SU-DHL-6 (cell line): ENCODE results near the gene EXOC3.

Source experiments
- H2AFZ ChIP-seq: fragments of 200-600 bp; sonication (generic); 2 replicates; pipeline ENCODE4 v1.6.1; 2014; ENCODE audit warnings: low read depth, mild to moderate bottlenecking, moderate library complexity, mixed read lengths, antibody characterized with exemption, low read length; ENCODE audit not compliant: severe bottlenecking
- H3F3A ChIP-seq: fragments of 200-600 bp; shearing (Covaris generic); 2 replicates; pipeline ENCODE4 v1.6.0; 2016; ENCODE audit warnings: antibody characterized with exemption, mild to moderate bottlenecking; ENCODE audit not compliant: insufficient read depth
- H3K27ac ChIP-seq: fragments of 200-600 bp; sonication (generic); 2 replicates; pipeline ENCODE4 v1.5.1; 2016; ENCODE audit warnings: low read depth, mild to moderate bottlenecking, low read length, moderate library complexity, mixed read lengths
- H3K27me3 ChIP-seq: fragments of 200-600 bp; sonication (generic), shearing (Covaris generic); 2 replicates; pipeline ENCODE4 v1.6.0; 2014; ENCODE audit warnings: mild to moderate bottlenecking, low read length
- H3K36me3 ChIP-seq: fragments of 200-600 bp; sonication (generic); 2 replicates; pipeline ENCODE4 v1.6.1; 2014; ENCODE audit warnings: mild to moderate bottlenecking, low read length, mixed read lengths
- H3K4me2 ChIP-seq: fragments of 300-600, 200-600 bp; shearing (Covaris generic), sonication (generic); 2 replicates; pipeline ENCODE4 v1.6.0; 2014; ENCODE audit warnings: low read length, low read depth, mild to moderate bottlenecking; ENCODE audit not compliant: poor library complexity, severe bottlenecking
- H3K4me3 ChIP-seq: fragments of 200-600 bp; sonication (generic); 2 replicates; pipeline ENCODE4 v1.5.1; 2014; ENCODE audit warnings: antibody characterized with exemption, low read length, mild to moderate bottlenecking, mixed read lengths; ENCODE audit not compliant: insufficient read depth, poor library complexity, severe bottlenecking
- H3K79me2 ChIP-seq: fragments of 200-600 bp; sonication (generic); 2 replicates; pipeline ENCODE4 v1.6.1; 2014; ENCODE audit warnings: mild to moderate bottlenecking, low read length, moderate library complexity; ENCODE audit not compliant: insufficient read depth
- H3K9ac ChIP-seq: fragments of 200-600 bp; sonication (generic); 2 replicates; pipeline ENCODE4 v1.7.0; 2014; ENCODE audit warnings: mild to moderate bottlenecking, low read length
- H3K9me2 ChIP-seq: fragments of 200-600 bp; sonication (generic); replicated peaks from 2 replicates; pipeline ENCODE4 v1.6.1; 2014; ENCODE audit warnings: low read length; ENCODE audit not compliant: insufficient read depth
- H3K9me3 ChIP-seq: fragments of 200-600 bp; sonication (generic); 2 replicates; pipeline ENCODE4 v1.6.1; 2014; ENCODE audit warnings: low read length, mixed read lengths; ENCODE audit not compliant: insufficient read depth
- H4K20me1 ChIP-seq: fragments of 200-600 bp; sonication (generic); 2 replicates; pipeline ENCODE4 v1.6.1; 2014; ENCODE audit warnings: low read depth, mild to moderate bottlenecking, antibody characterized with exemption, low read length, moderate library complexity, mixed read lengths
- CTCF ChIP-seq: fragments of 200-600 bp; sonication (generic); IDR thresholded peaks from one replicate; pipeline ENCODE4 v1.5.1; 2017; ENCODE audit warnings: antibody characterized with exemption, mild to moderate bottlenecking, low read length, moderate library complexity; ENCODE audit not compliant: insufficient read depth, poor library complexity, severe bottlenecking
- EZH2phosphoT487 ChIP-seq: fragments of 200-600 bp; sonication (generic), shearing (Covaris generic); conservative IDR thresholded peaks from 2 replicates; pipeline ENCODE4 v1.6.1; 2018; ENCODE audit warnings: mild to moderate bottlenecking, antibody characterized with exemption, low read length, moderate library complexity, mixed read lengths

The EXOC3 gene

GRCh38 chr5:468401-468800 is 25.4 kb downstream of the EXOC3 start:
- no peak overlapping the region for H3K9ac ChIP-seq
- no peak overlapping the region for H2AFZ ChIP-seq
- no peaks in the 10 kb centered on the region for H4K20me1 ChIP-seq
- peaks cover 4% of the 10 kb centered on the region for H3F3A ChIP-seq
- TF ChIP-seq EZH2phosphoT487 (no peak), CTCF (no peak)
- H3K79me2 ChIP-seq = peaks cover 14% of the 10 kb centered on the region
- H3K9me2 ChIP-seq = no peaks in the 10 kb centered on the region
- no peak overlapping the region for H3K4me2 ChIP-seq
- H3K27ac ChIP-seq = no peak overlapping the region
- no peaks in the 10 kb centered on the region for H3K9me3 ChIP-seq
- no peak overlapping the region for H3K4me3 ChIP-seq
- no peaks in the 10 kb centered on the region for H3K36me3 ChIP-seq
- H3K27me3 ChIP-seq = no peaks in the 10 kb centered on the region

DNA sequence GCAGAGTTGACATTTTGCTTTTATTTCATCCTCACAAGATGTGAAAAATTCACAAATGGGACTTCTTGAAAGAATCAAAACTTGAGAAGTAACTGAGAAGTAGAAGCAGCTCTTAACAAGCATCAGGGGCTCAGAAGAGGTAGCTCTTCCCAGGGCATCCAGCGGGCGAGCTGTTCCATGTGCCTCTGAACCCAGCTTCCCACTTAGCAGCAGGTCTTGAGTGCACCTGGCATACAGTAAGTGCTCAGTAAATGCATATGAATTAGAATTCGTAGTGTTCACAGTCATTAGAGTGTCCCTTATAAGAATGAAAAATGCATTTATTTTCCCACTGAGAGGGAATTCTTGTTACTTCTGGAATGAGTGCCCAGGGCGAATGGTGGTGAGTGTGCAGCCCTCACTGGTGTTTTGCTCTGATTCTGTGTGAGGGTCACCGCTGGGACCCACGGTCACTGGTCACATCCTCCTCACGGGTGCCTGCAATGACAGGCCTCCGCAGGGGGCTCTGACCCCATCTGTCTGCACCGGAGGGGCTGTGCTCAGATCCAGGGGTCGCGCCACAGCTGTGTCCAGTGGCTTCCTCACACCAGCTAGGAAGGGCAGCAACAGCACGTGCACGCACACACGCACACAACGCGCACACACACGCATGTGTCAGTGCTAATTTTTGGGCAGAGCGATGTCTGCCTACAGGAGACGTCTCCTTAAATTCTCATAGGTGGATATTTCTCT is 26.9 kb downstream of the EXOC3 start:
- Histone ChIP-seq H3K9me3 (no peaks in the 10 kb centered on the region), H4K20me1 (no peaks in the 10 kb centered on the region), H2AFZ (no peak overlapping the region), H3K36me3 (no peaks in the 10 kb centered on the region), H3K4me2 (no peak overlapping the region), H3K79me2 (peaks cover 14% of the 10 kb centered on the region), H3K4me3 (no peak overlapping the region), H3K9ac (no peak overlapping the region), H3K27me3 (no peaks in the 10 kb centered on the region), H3K9me2 (no peaks in the 10 kb centered on the region), H3F3A (peaks cover 4% of the 10 kb centered on the region), H3K27ac (no peak overlapping the region)
- no peak for TF ChIP-seq CTCF
- no peak for TF ChIP-seq EZH2phosphoT487

- Histone ChIP-seq H3K27me3 (no peaks in the 10 kb centered on the region), H3K4me3 (peak overlapping the region; percentile 70), H3K79me2 (peaks cover 14% of the 10 kb centered on the region), H3K9ac (peak overlapping the region; percentile 91), H4K20me1 (no peaks in the 10 kb centered on the region), H3K4me2 (peak overlapping the region; percentile 75), H3K36me3 (no peaks in the 10 kb centered on the region), H3K9me2 (no peaks in the 10 kb centered on the region), H3K9me3 (no peaks in the 10 kb centered on the region), H2AFZ (no peak overlapping the region), H3K27ac (no peak overlapping the region), H3F3A (peaks cover 4% of the 10 kb centered on the region)
- no peak for TF ChIP-seq EZH2phosphoT487
- TF ChIP-seq CTCF = no peak
Measured at GRCh38 chr5:470961-471749, 28.2 kb downstream of the EXOC3 start.
